Sigmoid colon (tissue), 4 donors: ENCODE measurements around the gene GPR27.

Source experiments
- CTCF ChIP-seq, 4 experiments: fragments of 450-650 bp in 3 of 4; fragments of 200-600 bp in 1 of 4; IDR thresholded peaks; one replicate each; pipeline ENCODE4 v1.5.1; 2016 to 2019; ENCODE audit warnings: antibody characterized with exemption in 4 of 4, mild to moderate bottlenecking in 3 of 4, moderate library complexity in 2 of 4
- EP300 ChIP-seq, 4 donors: sonication (generic); formaldehyde crosslinking; IDR thresholded peaks; one replicate each; pipeline ENCODE4 v1.6.1; 2017; ENCODE audit warnings: antibody characterized with exemption in 4 of 4
- POLR2AphosphoS5 ChIP-seq, 4 donors: sonication (generic); formaldehyde crosslinking; IDR thresholded peaks; one replicate each; pipeline ENCODE4 v1.6.1; 2017; ENCODE audit warnings: antibody characterized with exemption in 4 of 4

DNA sequence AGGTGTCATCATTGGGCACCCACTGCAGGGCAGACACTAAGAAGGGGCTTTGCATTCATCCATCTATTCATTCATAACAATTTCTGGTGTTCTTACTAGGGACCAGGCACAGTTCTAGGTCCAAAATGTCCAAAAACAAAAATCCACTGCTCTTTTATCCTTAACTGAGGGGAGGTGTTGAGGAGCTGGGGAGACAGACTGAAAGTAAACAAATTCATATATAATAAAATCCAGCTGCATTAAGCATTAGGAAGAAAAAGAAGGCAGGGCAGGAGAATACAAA, 29.5 kb upstream of the GPR27 start:
- no peak for TF ChIP-seq CTCF (IDR thresholded peaks at IDR 0.05)
- TF ChIP-seq POLR2AphosphoS5 (IDR thresholded peaks at IDR 0.05) = no peak
- no peak for TF ChIP-seq EP300 (IDR thresholded peaks at IDR 0.05)
